ENCODE results near the gene SEMA3B. TPM values are rescaled to one million over a fixed set of nuclear protein-coding genes. Genes with fewer than 3 reads are reported as not detected.
A peak's percentile ranks its signal among the peaks of the same experiment; 100 is the strongest.

Gene SEMA3B
- total and polyA plus RNA-seq, 2 experiments from 2014 or later: 67.7 to 104 TPM

GRCh38 chr3:50236484-50237132 lies 32.3 kb upstream of the SEMA3B start:
- Histone ChIP-seq H3K4me1 (ENCODE audit: insufficient read depth) (peaks cover 19% of the 10 kb centered on the region), H3K27ac (peak overlapping the region; percentile 80), H4K20me1 (ENCODE audit: insufficient read depth, poor library complexity, severe bottlenecking) (peaks cover 43% of the 10 kb centered on the region)

GRCh38 chr3:50237133-50237651 lies 31.8 kb upstream of the SEMA3B start:
- peak overlapping the region; percentile 80 for H3K27ac ChIP-seq
- no peaks in the 10 kb centered on the region for H3K27me3 ChIP-seq
- no peak for TF ChIP-seq CTCF (IDR thresholded peaks at IDR 0.05; ENCODE audit: poor library complexity)
- no peak for TF ChIP-seq EZH2 (IDR thresholded peaks at IDR 0.05; ENCODE audit: borderline replicate concordance)
- no peak for TF ChIP-seq EZH2phosphoT487 (IDR thresholded peaks at IDR 0.05; ENCODE audit: low read depth, severe bottlenecking, unreplicated experiment)
- no peaks in the 10 kb centered on the region for H3K36me3 ChIP-seq (replicated peaks; ENCODE audit: insufficient read depth, low read depth)
- peak overlapping the region; percentile 48 for H3K4me3 ChIP-seq
- H3K79me2 ChIP-seq: peaks cover 61% of the 10 kb centered on the region
- no peaks in the 10 kb centered on the region for H3K9me2 ChIP-seq (replicated peaks; ENCODE audit: insufficient read depth)
- peak overlapping the region; percentile 100 for H3K4me2 ChIP-seq
- 9% methylated on average over 7 of the region's 7 CpGs for WGBS (ENCODE audit: low lambda C conversion rate, missing lambda C conversion rate)
- DNase-seq (ENCODE audit: low spot score): peak; percentile 58
- peaks cover 19% of the 10 kb centered on the region for H3K4me1 ChIP-seq (ENCODE audit: insufficient read depth)
- H4K20me1 ChIP-seq (ENCODE audit: insufficient read depth, poor library complexity, severe bottlenecking): peaks cover 49% of the 10 kb centered on the region
- H3K9me3 ChIP-seq (ENCODE audit: low read depth): no peaks in the 10 kb centered on the region
- no peak overlapping the region for H2AFZ ChIP-seq

More at GRCh38 chr3:50236484-50237132, 32.3 kb upstream of the SEMA3B start:
- 0% methylated on average over 10 of the region's 13 CpGs for WGBS (ENCODE audit: low lambda C conversion rate, missing lambda C conversion rate)
- TF ChIP-seq CTCF (IDR thresholded peaks at IDR 0.05; ENCODE audit: poor library complexity): no peak
- TF ChIP-seq EZH2 (IDR thresholded peaks at IDR 0.05; ENCODE audit: borderline replicate concordance): no peak
- TF ChIP-seq EZH2phosphoT487 (IDR thresholded peaks at IDR 0.05; ENCODE audit: low read depth, severe bottlenecking, unreplicated experiment): no peak
- Histone ChIP-seq H3K9me2 (replicated peaks; ENCODE audit: insufficient read depth) (no peaks in the 10 kb centered on the region), H3K27me3 (no peaks in the 10 kb centered on the region), H3K4me3 (peak overlapping the region; percentile 48), H2AFZ (no peak overlapping the region), H3K9me3 (ENCODE audit: low read depth) (no peaks in the 10 kb centered on the region), H3K4me2 (peak overlapping the region; percentile 100), H3K36me3 (replicated peaks; ENCODE audit: insufficient read depth, low read depth) (no peaks in the 10 kb centered on the region), H3K79me2 (peaks cover 55% of the 10 kb centered on the region)
- no peak for DNase-seq (ENCODE audit: low spot score)

- Histone ChIP-seq H3K27me3 (no peaks in the 10 kb centered on the region), H3K79me2 (peaks cover 68% of the 10 kb centered on the region), H3K4me3 (peak overlapping the region; percentile 48), H3K4me1 (ENCODE audit: insufficient read depth) (peaks cover 19% of the 10 kb centered on the region), H3K9me2 (replicated peaks; ENCODE audit: insufficient read depth) (no peaks in the 10 kb centered on the region), H3K27ac (peak overlapping the region; percentile 80), H3K4me2 (peak overlapping the region; percentile 100), H3K9me3 (ENCODE audit: low read depth) (no peaks in the 10 kb centered on the region), H3K36me3 (replicated peaks; ENCODE audit: insufficient read depth, low read depth) (no peaks in the 10 kb centered on the region), H4K20me1 (ENCODE audit: insufficient read depth, poor library complexity, severe bottlenecking) (peaks cover 53% of the 10 kb centered on the region), H2AFZ (peak overlapping the region; percentile 37)
- peak; percentile 87 for DNase-seq (ENCODE audit: low spot score)
- TF ChIP-seq EZH2 (IDR thresholded peaks at IDR 0.05; ENCODE audit: borderline replicate concordance) (no peak), CTCF (IDR thresholded peaks at IDR 0.05; ENCODE audit: poor library complexity) (no peak), EZH2phosphoT487 (IDR thresholded peaks at IDR 0.05; ENCODE audit: low read depth, severe bottlenecking, unreplicated experiment) (no peak)
- 10% methylated on average over 31 of the region's 31 CpGs for WGBS (ENCODE audit: low lambda C conversion rate, missing lambda C conversion rate)
Measured at GRCh38 chr3:50237754-50238548, 31.0 kb upstream of the SEMA3B start.

All from hepatocyte (in vitro differentiated cells).